GM06990 (cell line): ENCODE results near the gene PTPRM.

ENCODE experiments used
- DNase-seq: peaks from one replicate; pipeline ENCODE4 v3.0.0-alpha.2; 2011; ENCODE audit not compliant: insufficient read length; ENCODE audit errors: extremely low read depth
- H3K27me3 ChIP-seq: replicated peaks from 2 replicates; pipeline ENCODE4 v1.6.0; 2011; ENCODE audit warnings: low read length; ENCODE audit not compliant: control insufficient read depth, insufficient read depth
- H3K36me3 ChIP-seq: 2 replicates; pipeline ENCODE4 v1.5.1; 2011; ENCODE audit warnings: low read length; ENCODE audit not compliant: control insufficient read depth, insufficient read depth
- H3K4me3 ChIP-seq: replicated peaks from 2 replicates; pipeline ENCODE4 v1.5.1; 2011; ENCODE audit warnings: low read depth, mild to moderate bottlenecking, control low read depth, low read length
- CTCF ChIP-seq: IDR thresholded peaks from 2 replicates; pipeline ENCODE4 v1.5.1; 2011; ENCODE audit warnings: low read length, control low read depth, mild to moderate bottlenecking, inconsistent platforms; ENCODE audit not compliant: insufficient read depth, poor library complexity, severe bottlenecking

The PTPRM gene

DNA sequence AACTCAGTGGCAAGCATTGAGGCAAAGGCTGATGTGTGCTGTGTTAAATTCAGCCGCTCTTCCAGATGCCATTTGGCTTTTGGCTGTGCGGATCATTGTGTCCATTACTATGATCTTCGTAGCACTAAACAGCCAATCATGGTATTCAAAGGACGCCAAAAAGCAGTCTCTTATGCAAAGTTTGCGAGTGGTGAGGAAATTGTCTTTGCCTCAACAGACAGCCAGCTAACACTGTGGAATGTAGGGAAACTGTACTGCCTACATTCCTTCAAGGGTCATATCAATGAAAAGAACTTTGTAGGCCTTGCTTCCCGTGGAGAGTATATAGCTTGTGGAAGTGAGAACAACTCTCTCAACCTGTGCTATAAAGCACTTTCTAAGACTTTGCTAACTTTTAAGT lies 846.6 kb downstream of the PTPRM start:
- DNase-seq: no peak
- Histone ChIP-seq H3K4me3 (no peak overlapping the region), H3K36me3 (no peaks in the 10 kb centered on the region), H3K27me3 (no peaks in the 10 kb centered on the region; the same call in 1 of the 2 replicates)
- TF ChIP-seq CTCF: no peak

DNA sequence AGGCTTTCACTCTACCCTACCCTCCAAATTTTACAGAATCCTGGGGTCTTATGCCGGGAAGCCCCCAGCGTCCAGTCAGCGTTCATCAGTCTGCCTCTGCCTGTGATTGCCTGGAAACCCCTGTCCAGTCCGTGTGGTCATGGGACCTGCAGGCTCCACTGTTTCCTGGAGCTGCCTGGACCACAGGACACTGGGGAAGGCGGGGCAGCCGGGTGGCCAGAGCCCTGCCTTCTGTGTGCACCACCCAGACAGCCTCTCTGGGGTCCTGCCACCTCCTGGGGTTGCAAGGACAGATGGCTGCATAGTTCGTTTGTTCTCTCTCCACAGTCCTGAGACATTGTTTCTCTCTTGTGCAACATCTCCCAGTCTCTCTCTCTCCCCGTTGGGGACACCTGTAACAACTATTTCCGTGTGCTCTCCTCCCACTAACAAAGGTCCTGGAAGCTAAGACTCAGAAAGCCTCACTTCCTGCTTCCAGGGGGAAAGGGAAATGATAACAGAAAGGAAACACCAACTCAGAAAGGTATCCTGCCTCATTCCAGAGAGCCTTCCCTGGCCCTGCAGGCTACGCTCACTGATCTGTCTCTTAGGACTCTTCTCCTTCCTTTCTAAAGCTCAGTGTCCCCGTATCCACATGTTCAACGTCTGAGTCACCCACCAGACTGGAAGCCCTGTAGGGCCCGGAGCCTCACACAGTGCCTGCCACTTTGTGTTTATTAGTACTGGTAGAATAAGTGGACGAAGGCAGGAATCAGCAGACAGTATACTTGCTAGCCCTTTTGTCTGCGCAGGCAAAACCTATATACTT lies 849.3 kb downstream of the PTPRM start:
- no peak for DNase-seq
- Histone ChIP-seq H3K36me3 (no peaks in the 10 kb centered on the region), H3K4me3 (no peak overlapping the region), H3K27me3 (no peaks in the 10 kb centered on the region; the same call in none of the 2 replicates)
- no peak for TF ChIP-seq CTCF

GRCh38 chr18:8422391-8422790 lies 855.3 kb downstream of the PTPRM start:
- no peak for TF ChIP-seq CTCF
- Histone ChIP-seq H3K27me3 (no peaks in the 10 kb centered on the region; the same call in 1 of the 2 replicates), H3K36me3 (no peaks in the 10 kb centered on the region), H3K4me3 (no peak overlapping the region)
- no peak for DNase-seq

DNA sequence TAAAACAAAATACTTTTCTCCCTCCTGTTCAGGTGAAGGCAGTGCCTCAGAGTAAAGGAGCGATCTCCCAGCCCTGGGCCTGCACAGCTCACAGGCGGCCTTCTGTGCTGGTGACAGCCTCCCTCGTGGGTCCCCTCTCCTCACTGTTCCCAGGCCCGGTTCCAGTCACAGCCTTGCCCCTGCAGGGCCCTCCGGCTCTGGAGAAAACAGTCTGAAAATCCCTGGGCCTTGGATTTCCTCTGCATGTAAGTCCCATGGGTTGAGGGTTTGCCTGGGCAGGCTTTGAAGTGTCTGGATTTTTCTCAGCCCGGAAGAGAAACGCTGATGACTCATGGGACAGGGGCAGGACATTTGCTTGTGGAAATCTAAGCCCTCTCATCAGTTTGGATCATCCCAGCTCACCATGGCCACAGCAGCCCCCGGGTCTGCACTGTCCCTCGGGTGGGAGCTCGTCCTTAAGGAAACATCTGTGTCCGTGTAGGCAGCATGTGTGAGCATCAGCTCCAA lies 856.0 kb downstream of the PTPRM start:
- no peak for TF ChIP-seq CTCF
- H3K4me3 ChIP-seq: no peak overlapping the region
- no peak for DNase-seq
- H3K27me3 ChIP-seq: no peaks in the 10 kb centered on the region; the same call in 1 of the 2 replicates
- H3K36me3 ChIP-seq: no peaks in the 10 kb centered on the region

GRCh38 chr18:8424481-8424880 lies 857.4 kb downstream of the PTPRM start:
- no peak overlapping the region for H3K4me3 ChIP-seq
- no peaks in the 10 kb centered on the region for H3K36me3 ChIP-seq
- no peaks in the 10 kb centered on the region; the same call in 1 of the 2 replicates for H3K27me3 ChIP-seq
- no peak for DNase-seq
- TF ChIP-seq CTCF: no peak
